Central memory CD8-positive, alpha-beta T cell (primary cell): ENCODE results near the gene GAS2L1.

Experiments used
- ATAC-seq: fragments of 150-1000 bp; cut with Tn5 transposase; replicated peaks from 2 replicates; pipeline ENCODE4 v1.10.0; 2022; ENCODE audit warnings: mild to moderate bottlenecking, moderate FRiP score, moderate number of reproducible peaks; ENCODE audit not compliant: poor library complexity, severe bottlenecking; ENCODE audit errors: extremely low read depth
- DNase-seq, 2 donors: peaks; one replicate each; pipeline ENCODE4 v3.0.0; 2021; ENCODE audit warnings: low spot score in 2 of 2
- H3K27ac Mint-ChIP-seq: one replicate; pipeline ENCODE4 v1.8.0; 2022; ENCODE audit warnings: low read depth, mild to moderate bottlenecking, moderate library complexity, mixed read lengths
- H3K27me3 Mint-ChIP-seq: one replicate; pipeline ENCODE4 v1.8.0; 2022; ENCODE audit warnings: mixed read lengths
- H3K36me3 Mint-ChIP-seq: one replicate; pipeline ENCODE4 v1.8.0; 2022; ENCODE audit warnings: mild to moderate bottlenecking, moderate library complexity, mixed read lengths; ENCODE audit not compliant: insufficient read depth
- H3K4me1 Mint-ChIP-seq: one replicate; pipeline ENCODE4 v1.8.0; 2022; ENCODE audit warnings: mixed read lengths
- H3K4me3 Mint-ChIP-seq: one replicate; pipeline ENCODE4 v1.8.0; 2022; ENCODE audit warnings: mild to moderate bottlenecking, moderate library complexity, mixed read lengths
- H3K9me3 Mint-ChIP-seq: one replicate; pipeline ENCODE4 v1.8.0; 2022; ENCODE audit warnings: mixed read lengths

The GAS2L1 gene

GRCh38 chr22:29306175-29306834, at the start of gene GAS2L1:
GAS2L1 (plus strand) TSS chr22:29306650; CDS start chr22:29308106, 1,456 bp downstream.
- no peak for DNase-seq
- Mint-ChIP-seq H3K4me1 (peaks cover 18% of the 10 kb centered on the region), H3K27ac (peak within 1 kb of the TSS; percentile 74), H3K4me3 (peak within 1 kb of the TSS; percentile 79), H3K27me3 (peaks cover 14% of the 10 kb centered on the region), H3K9me3 (no peaks in the 10 kb centered on the region), H3K36me3 (peaks cover 11% of the 10 kb centered on the region)
- peak; percentile 27 for ATAC-seq

- Mint-ChIP-seq H3K4me3 (no peak overlapping the region), H3K27ac (no peak overlapping the region), H3K27me3 (no peaks in the 10 kb centered on the region), H3K4me1 (no peaks in the 10 kb centered on the region), H3K36me3 (peaks cover 4% of the 10 kb centered on the region), H3K9me3 (no peaks in the 10 kb centered on the region)
- DNase-seq = no peak
- no peak for ATAC-seq
These were observed 48.7 kb upstream of the GAS2L1 start for GRCh38 chr22:29257751-29258181.

GRCh38 chr22:29258407-29259252, 47.8 kb upstream of the GAS2L1 start:
- Mint-ChIP-seq H3K36me3 (peaks cover 7% of the 10 kb centered on the region), H3K4me3 (no peak overlapping the region), H3K4me1 (no peaks in the 10 kb centered on the region), H3K27ac (no peak overlapping the region), H3K9me3 (no peaks in the 10 kb centered on the region), H3K27me3 (no peaks in the 10 kb centered on the region)
- no peak for DNase-seq
- no peak for ATAC-seq

- Mint-ChIP-seq H3K27me3 (no peaks in the 10 kb centered on the region), H3K4me3 (no peak overlapping the region), H3K4me1 (no peaks in the 10 kb centered on the region), H3K27ac (no peak overlapping the region), H3K9me3 (no peaks in the 10 kb centered on the region), H3K36me3 (peaks cover 5% of the 10 kb centered on the region)
- no peak for ATAC-seq
- no peak for DNase-seq
These were observed 47.1 kb upstream of the GAS2L1 start for GRCh38 chr22:29259253-29259899.

GRCh38 chr22:29260031-29260560, 46.4 kb upstream of the GAS2L1 start:
- H3K4me3 Mint-ChIP-seq = no peak overlapping the region
- no peak for ATAC-seq
- H3K9me3 Mint-ChIP-seq = no peaks in the 10 kb centered on the region
- H3K36me3 Mint-ChIP-seq = peaks cover 7% of the 10 kb centered on the region
- no peaks in the 10 kb centered on the region for H3K4me1 Mint-ChIP-seq
- no peaks in the 10 kb centered on the region for H3K27me3 Mint-ChIP-seq
- no peak overlapping the region for H3K27ac Mint-ChIP-seq
- DNase-seq = no peak

GRCh38 chr22:29260601-29261315, 45.7 kb upstream of the GAS2L1 start:
- H3K27me3 Mint-ChIP-seq = no peaks in the 10 kb centered on the region
- no peak overlapping the region for H3K27ac Mint-ChIP-seq
- DNase-seq (no peak), ATAC-seq (no peak)
- no peaks in the 10 kb centered on the region for H3K9me3 Mint-ChIP-seq
- no peaks in the 10 kb centered on the region for H3K4me1 Mint-ChIP-seq
- no peak overlapping the region for H3K4me3 Mint-ChIP-seq
- peaks cover 7% of the 10 kb centered on the region for H3K36me3 Mint-ChIP-seq

- H3K4me1 Mint-ChIP-seq = peaks cover 22% of the 10 kb centered on the region
- peaks cover 19% of the 10 kb centered on the region for H3K36me3 Mint-ChIP-seq
- H3K27me3 Mint-ChIP-seq = no peaks in the 10 kb centered on the region
- no peak overlapping the region for H3K27ac Mint-ChIP-seq
- H3K4me3 Mint-ChIP-seq = no peak overlapping the region
- ATAC-seq (no peak), DNase-seq (no peak)
- no peaks in the 10 kb centered on the region for H3K9me3 Mint-ChIP-seq
These were observed 42.6 kb upstream of the GAS2L1 start for GRCh38 chr22:29263791-29264276.

GRCh38 chr22:29265305-29265704, 41.1 kb upstream of the GAS2L1 start:
- H3K27ac Mint-ChIP-seq = no peak overlapping the region
- H3K4me1 Mint-ChIP-seq = peaks cover 36% of the 10 kb centered on the region
- H3K27me3 Mint-ChIP-seq = no peaks in the 10 kb centered on the region
- H3K36me3 Mint-ChIP-seq = peaks cover 22% of the 10 kb centered on the region
- DNase-seq = no peak
- H3K4me3 Mint-ChIP-seq = no peak overlapping the region
- no peaks in the 10 kb centered on the region for H3K9me3 Mint-ChIP-seq
- no peak for ATAC-seq

GRCh38 chr22:29265929-29266328, 40.5 kb upstream of the GAS2L1 start:
- no peaks in the 10 kb centered on the region for H3K9me3 Mint-ChIP-seq
- H3K36me3 Mint-ChIP-seq = peaks cover 26% of the 10 kb centered on the region
- DNase-seq (no peak), ATAC-seq (no peak)
- H3K27ac Mint-ChIP-seq = no peak overlapping the region
- no peaks in the 10 kb centered on the region for H3K27me3 Mint-ChIP-seq
- no peak overlapping the region for H3K4me3 Mint-ChIP-seq
- peaks cover 42% of the 10 kb centered on the region for H3K4me1 Mint-ChIP-seq

- peak overlapping the region; percentile 94 for H3K4me3 Mint-ChIP-seq
- no peaks in the 10 kb centered on the region for H3K27me3 Mint-ChIP-seq
- DNase-seq (no peak), ATAC-seq (no peak)
- peaks cover 50% of the 10 kb centered on the region for H3K4me1 Mint-ChIP-seq
- H3K36me3 Mint-ChIP-seq = peaks cover 30% of the 10 kb centered on the region
- peak overlapping the region; percentile 99 for H3K27ac Mint-ChIP-seq
- no peaks in the 10 kb centered on the region for H3K9me3 Mint-ChIP-seq
These were observed 39.6 kb upstream of the GAS2L1 start for GRCh38 chr22:29266564-29267461.

- no peaks in the 10 kb centered on the region for H3K9me3 Mint-ChIP-seq
- peak overlapping the region; percentile 99 for H3K27ac Mint-ChIP-seq
- DNase-seq = no peak
- H3K36me3 Mint-ChIP-seq = peaks cover 37% of the 10 kb centered on the region
- H3K27me3 Mint-ChIP-seq = no peaks in the 10 kb centered on the region
- ATAC-seq = peak; percentile 33
- peak overlapping the region; percentile 94 for H3K4me3 Mint-ChIP-seq
- peaks cover 56% of the 10 kb centered on the region for H3K4me1 Mint-ChIP-seq
These were observed 39.0 kb upstream of the GAS2L1 start for GRCh38 chr22:29267462-29267857.
